Stimulated activated CD8-positive, alpha-beta memory T cell treated with anti-CD3 and anti-CD28 coated beads, Interleukin-15, amount 100 ng/mL, for 48 hours (primary cell): ENCODE results near the gene PCDHGB4.
"Not testable (repeated sequence)": the region's sequence is repeated elsewhere in the genome, so short reads cannot be mapped to it uniquely, and the experiment has no call there.

Experiments used
- DNase-seq, 2 donors: peaks; one replicate each; pipeline ENCODE4 v3.0.0-alpha.2; 2020; ENCODE audit warnings: low read depth in 2 of 2

The PCDHGB4 gene

GRCh38 chr5:141387557-141388311 lies at the start of gene PCDHGB4:
TSS of gene PCDHGB4 (plus strand) at chr5:141387698. CDS start at chr5:141387885, 187 bp downstream.
- not testable (repeated sequence) for DNase-seq

DNA sequence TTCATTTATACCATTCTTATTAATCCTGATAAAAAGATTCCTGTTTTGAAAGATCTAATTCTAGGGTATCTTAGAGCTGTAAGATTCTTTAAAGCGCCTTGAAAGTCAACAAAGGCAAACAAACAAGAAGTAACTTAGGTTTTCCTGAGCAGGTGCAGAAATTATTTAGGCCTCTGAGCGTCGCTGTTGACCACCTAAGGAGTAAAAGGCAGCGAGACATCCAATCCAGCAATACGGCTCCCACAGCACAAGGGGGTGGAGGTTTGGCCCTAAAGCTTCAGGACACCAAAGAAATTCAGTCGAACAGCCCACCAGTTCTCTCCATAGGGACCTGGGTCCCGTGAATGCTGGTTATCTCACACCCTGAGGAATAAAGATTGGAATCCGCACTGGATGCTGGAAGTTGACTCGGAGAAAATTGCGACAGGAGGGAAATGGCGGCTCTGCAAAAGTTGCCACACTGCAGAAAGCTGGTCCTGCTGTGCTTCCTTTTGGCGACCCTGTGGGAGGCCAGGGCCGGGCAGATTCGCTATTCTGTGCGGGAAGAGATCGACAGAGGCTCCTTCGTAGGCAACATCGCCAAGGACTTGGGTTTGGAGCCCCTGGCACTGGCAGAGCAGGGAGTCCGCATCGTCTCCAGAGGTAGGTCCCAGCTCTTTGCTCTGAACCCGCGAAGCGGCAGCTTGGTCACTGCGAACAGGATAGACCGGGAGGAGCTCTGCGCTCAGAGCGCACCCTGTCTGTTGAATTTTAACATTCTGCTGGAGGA lies 48.8 kb upstream of the PCDHGB4 start, which contains the start of gene PCDHGA2:
PCDHGA2 (plus strand) TSS at position 223 of the 769 bp plus-strand sequence.
- no peak for DNase-seq

DNA sequence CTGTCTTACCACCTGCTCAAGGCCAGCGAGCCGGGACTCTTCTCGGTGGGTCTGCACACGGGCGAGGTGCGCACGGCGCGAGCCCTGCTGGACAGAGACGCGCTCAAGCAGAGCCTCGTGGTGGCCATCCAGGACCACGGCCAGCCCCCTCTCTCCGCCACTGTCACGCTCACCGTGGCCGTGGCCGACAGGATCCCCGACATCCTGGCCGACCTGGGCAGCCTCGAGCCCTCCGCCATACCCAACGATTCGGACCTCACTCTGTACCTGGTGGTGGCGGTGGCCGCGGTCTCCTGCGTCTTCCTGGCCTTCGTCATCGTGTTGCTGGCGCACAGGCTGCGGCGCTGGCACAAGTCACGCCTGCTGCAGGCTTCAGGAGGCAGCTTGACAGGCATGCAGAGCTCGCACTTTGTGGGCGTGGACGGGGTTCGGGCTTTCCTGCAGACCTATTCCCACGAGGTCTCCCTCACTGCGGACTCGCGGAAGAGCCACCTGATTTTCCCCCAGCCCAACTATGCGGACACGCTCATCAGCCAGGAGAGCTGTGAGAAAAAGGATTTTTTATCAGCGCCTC lies 46.6 kb upstream of the PCDHGB4 start:
- DNase-seq = not testable (repeated sequence)

DNA sequence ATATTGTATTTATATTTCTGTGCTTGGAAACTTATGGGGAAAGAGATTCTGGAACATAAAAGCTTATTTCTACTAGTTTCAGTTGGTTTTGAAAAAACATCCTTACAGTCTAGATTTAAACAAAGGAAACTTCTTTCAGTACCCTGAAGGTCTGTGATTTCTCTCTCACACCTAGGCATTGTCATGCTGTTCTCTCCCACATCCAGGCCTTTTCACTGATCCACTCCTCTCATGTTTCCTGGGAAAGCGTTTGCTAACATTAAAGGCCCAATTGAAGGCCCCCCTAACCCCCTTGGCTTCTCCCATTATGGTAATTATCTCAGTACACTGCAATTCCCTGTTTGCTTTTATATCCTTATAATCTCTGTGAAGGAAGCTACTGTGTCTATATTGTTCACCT lies 44.7 kb upstream of the PCDHGB4 start:
- no peak for DNase-seq

- DNase-seq = no peak
Measured at GRCh38 chr5:141343242-141343952, 44.1 kb upstream of the PCDHGB4 start, which contains the start of gene PCDHGA3. TSS of gene PCDHGA3 (plus strand) at chr5:141343829. CDS start at chr5:141344034, 205 bp downstream.

DNA sequence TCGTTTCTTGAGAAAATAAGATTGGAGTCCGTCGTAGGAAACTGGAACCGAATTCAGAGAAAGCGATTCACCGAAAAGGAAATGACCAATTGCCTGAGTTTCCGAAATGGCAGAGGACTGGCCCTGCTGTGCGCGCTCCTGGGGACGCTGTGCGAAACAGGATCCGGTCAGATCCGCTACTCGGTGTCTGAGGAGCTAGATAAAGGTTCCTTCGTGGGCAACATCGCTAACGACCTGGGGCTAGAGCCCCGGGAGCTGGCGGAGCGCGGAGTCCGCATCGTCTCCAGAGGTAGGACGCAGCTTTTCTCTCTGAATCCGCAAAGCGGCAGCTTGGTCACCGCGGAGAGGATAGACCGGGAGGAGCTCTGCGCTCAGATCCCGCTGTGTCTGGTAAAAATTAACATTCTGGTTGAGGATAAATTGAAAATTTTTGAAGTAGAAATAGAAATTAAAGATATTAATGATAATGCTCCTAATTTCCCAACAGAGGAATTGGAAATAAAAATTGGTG lies 43.5 kb upstream of the PCDHGB4 start:
- DNase-seq = no peak

DNA sequence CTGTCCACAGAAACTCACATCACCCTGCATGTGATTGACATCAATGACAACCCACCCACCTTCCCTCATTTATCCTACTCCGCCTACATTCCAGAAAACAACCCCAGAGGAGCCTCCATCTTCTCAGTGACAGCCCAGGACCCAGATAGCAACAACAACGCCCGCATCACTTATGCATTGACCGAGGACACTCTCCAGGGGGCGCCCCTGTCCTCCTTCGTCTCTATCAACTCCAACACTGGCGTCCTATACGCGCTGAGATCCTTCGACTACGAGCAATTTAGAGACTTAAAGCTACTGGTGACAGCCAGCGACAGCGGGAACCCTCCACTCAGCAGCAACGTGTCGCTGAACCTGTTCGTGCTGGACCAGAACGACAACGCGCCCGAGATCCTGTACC lies 42.2 kb upstream of the PCDHGB4 start:
- DNase-seq = no peak

GRCh38 chr5:141346017-141346416 lies 41.5 kb upstream of the PCDHGB4 start:
- not testable (repeated sequence) for DNase-seq

- no peak for DNase-seq
Measured at GRCh38 chr5:141349917-141350619, 37.4 kb upstream of the PCDHGB4 start, which contains the start of gene PCDHGB1. TSS of gene PCDHGB1 (plus strand) at chr5:141350099. CDS start at chr5:141350261, 162 bp downstream.

DNA sequence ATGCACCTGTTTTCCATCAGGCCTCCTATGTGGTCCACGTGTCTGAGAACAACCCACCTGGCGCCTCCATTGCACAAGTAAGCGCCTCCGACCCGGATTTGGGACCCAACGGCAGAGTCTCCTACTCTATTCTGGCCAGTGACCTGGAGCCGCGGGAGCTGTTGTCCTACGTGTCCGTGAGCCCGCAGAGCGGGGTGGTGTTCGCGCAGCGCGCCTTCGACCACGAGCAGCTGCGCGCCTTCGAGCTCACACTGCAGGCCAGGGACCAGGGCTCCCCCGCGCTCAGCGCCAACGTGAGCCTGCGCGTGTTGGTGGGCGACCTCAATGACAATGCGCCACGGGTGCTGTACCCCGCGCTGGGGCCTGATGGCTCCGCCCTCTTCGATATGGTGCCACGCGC lies 35.9 kb upstream of the PCDHGB4 start:
- no peak for DNase-seq

DNA sequence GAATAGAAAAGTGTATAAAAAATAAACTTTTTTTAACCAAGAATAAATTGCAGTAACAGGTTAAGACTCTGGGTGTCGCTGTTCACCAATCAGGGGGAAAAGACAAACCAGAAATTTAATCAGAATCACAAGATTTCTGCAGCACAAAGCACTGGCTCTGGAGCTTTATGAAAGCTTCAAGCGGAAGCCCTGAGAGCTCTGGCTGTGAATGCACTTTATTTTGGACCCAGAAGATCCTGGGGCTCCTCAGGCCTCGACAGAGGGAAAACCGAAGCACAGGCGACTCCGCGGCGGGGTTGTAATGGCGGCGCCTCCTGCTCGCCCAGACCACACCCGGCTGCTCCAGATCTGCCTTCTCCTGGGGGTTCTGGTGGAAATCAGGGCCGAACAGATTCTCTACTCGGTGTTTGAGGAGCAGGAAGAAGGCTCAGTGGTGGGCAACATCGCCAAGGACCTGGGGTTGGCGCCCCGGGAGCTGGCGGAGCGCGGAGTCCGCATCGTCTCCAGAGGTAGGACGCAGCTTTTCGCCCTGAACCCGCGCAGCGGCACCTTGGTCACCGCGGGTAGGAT lies 32.5 kb upstream of the PCDHGB4 start, which contains the start of gene PCDHGA4:
PCDHGA4 (plus strand) TSS at position 122 of the 570 bp plus-strand sequence; CDS start at position 209, 87 bp downstream.
- no peak for DNase-seq

- DNase-seq = no peak
Measured at GRCh38 chr5:141355641-141356040, 31.9 kb upstream of the PCDHGB4 start.

DNA sequence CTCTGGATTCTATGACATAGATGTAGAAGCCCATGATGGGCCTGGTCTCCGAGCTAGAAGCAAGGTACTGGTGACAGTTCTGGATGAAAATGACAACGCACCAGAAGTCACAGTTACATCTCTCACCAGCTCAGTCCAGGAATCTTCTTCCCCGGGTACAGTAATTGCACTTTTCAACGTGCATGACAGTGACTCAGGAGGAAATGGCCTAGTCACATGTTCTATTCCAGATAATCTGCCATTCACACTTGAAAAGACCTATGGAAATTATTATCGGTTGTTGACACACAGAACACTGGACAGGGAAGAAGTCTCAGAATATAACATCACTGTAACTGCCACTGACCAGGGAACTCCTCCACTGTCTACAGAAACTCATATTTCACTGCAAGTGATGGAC lies 31.4 kb upstream of the PCDHGB4 start:
- DNase-seq = no peak

GRCh38 chr5:141356950-141357349 lies 30.5 kb upstream of the PCDHGB4 start:
- no peak for DNase-seq

DNA sequence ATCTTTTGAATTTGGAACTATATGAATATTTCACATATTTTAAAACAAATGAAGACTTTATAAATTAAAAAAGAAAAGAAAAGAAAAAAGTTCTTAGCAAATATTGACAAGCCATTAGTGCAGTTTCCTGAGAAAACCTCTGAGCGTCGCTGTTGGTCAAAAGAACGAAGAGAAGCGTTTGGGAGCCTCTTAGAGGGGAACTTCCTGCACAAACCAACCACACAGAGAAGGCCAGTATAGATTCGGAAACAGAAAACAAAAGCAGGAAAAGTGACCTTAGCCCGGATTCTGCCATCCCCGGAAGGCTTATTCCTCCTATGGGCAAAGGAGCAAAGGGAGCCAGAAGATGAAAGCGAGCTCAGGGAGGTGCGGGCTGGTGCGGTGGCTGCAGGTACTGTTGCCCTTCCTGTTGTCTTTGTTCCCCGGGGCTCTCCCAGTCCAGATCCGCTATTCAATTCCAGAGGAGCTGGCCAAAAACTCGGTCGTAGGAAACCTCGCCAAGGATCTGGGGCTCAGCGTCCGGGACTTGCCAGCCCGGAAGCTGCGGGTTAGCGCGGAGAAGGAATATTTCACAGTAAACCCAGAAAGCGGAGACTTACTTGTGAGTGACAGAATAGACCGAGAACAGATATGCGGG lies 27.6 kb upstream of the PCDHGB4 start, which contains the start of gene PCDHGB2:
PCDHGB2 (plus strand) TSS at position 205 of the 637 bp plus-strand sequence; CDS start at position 347, 142 bp downstream.
- no peak for DNase-seq

GRCh38 chr5:141360685-141361084 lies 26.8 kb upstream of the PCDHGB4 start:
- no peak for DNase-seq

DNA sequence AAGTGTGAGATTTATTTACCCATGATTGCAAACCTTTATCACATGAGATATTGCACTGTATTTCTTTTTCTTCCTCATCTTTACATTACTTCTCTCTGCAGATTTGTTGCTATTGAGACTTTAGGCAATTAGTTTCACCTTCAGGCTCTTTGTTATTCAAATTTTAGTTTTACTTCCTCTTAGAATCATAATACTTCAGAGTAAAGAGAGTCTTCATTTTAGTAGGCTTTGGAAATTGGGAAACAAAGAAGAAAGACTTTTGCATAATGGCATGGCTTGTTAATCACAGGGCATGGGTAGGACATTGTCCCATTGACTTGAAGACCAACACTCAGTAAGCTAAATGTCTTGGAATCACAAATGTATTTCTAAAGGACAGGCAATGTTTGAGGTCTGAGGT lies 24.8 kb upstream of the PCDHGB4 start:
- no peak for DNase-seq

DNA sequence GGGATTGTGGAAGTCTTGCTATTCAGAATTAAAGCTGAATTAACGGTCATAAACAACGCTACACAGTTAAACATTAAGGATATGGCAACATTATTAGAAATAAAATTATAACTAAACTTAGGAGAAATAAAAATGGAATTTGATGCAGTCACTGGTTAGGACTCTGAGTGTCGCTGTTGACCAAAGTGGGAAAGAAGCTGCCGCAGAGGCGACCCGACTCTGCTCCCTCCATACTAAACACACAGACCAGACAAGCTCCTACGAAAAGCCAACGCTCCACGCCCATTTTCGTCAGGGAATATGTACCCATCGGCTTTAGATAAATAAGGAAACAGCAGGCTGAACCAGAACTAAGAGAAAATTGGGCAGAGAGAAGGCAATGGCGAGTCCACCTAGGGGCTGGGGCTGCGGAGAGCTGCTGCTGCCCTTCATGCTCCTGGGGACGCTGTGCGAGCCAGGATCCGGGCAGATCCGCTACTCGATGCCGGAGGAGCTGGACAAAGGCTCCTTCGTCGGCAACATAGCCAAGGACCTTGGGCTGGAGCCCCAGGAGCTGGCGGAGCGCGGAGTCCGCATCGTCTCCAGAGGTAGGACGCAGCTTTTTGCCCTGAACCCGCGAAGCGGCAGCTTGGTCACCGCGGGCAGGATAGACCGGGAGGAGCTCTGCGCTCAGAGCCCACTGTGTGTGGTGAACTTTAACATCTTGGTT lies 23.4 kb upstream of the PCDHGB4 start, which contains the start of gene PCDHGA5:
PCDHGA5 (plus strand) TSS at position 211 of the 709 bp plus-strand sequence; CDS start at position 380, 169 bp downstream.
- no peak for DNase-seq
